HG03045 (cell line): ENCODE measurements around the gene DLK1.

Experiments
- ATAC-seq: cut with Tn5 transposase; IDR thresholded peaks from one replicate; pipeline ENCODE4 v1.9.1; 2021; ENCODE audit warnings: mild to moderate bottlenecking, moderate library complexity; ENCODE audit not compliant: unreplicated experiment

The DLK1 gene

DNA sequence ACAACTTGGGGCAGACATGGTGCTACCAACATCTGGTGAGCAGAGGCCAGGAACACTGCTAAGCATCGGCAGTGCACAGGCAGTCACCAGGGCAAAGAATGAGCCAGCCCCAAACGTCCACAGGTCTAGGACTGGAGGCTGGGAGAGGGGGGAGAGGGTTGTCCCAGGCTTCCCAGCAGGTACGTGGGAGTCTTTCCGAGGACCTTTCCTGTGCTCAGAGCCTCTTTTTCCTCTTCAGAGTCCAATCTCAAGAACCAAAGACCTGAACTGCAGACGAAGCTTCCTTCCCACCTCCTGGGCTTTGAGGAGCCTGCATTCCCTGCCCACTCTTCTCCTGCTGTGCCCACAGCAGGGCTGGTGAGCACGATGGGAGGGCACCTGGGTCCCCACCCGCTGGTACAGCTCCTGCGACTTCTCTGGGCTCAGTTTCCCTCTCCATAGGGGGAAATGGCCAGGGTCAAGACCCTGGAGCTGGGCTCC is 48.7 kb downstream of the DLK1 start:
- no peak for ATAC-seq

DNA sequence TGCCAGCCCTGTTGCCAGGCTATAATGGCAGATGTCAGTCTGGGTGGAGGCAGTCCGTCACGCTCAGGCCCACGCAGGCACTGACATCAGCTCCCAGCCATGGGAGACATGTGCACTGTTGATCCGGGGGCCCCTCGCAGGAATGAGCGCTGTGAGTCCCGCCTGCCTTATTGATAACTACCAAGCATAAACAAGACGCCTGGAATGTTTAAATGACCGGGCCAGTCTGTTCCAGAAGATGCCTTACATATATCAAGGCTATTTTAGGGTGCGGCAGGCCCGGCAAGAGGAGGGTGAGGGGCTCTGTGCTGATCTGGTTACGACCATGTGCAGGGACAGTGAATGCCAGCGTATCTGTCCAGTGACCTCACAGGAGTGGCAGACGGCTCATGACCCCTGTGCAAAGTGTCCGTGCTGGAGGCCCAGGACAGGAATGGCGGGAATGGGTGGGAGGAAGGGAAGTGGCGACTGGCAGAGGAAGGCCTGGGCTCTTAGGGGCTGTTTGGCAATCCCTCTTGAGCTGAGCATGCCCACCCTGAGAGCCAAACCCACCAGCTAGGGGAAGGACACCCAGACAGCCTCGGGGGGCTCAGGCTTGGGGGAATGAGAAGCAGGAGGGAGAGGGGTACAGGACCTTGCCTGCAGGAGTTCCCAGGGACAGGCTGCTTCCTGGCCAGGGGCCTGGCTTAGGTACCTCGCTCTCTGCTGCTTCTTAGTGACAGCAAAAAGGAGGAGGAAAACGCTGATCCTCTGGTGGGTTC is 49.3 kb downstream of the DLK1 start:
- ATAC-seq = no peak

DNA sequence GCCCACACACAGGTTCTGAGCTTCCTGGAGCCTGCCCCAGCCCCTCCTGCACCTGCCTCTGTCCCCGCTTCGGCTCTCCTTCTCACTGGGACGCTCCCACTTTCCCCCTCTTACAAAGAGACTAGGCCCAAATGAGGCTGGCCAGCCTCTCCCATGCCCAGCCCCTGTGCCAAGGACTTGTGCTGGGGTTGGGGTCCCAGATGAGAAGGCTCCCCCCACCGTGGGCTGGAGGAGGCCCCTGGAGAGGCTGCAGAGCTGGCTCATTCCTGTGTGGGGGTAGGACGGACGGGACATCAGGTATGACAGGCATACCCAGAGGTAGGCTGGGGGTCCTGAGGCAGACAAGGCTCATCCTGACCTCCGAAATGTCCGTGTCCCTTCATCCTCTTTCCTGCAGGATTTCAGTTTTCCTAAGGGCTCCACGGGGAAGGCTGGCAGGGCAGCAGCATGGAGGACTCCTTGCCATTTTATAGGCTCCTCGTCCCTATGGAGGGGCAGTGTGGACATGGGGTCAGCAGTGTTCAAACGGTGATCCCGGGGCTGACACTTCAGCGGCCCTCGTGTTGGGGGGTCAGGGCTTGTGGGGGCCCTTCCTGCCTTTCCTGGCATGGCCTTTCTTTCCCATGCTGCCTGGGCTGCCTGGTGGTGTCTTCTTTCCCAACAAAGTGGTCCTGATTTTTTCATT is 50.1 kb downstream of the DLK1 start:
- no peak for ATAC-seq

DNA sequence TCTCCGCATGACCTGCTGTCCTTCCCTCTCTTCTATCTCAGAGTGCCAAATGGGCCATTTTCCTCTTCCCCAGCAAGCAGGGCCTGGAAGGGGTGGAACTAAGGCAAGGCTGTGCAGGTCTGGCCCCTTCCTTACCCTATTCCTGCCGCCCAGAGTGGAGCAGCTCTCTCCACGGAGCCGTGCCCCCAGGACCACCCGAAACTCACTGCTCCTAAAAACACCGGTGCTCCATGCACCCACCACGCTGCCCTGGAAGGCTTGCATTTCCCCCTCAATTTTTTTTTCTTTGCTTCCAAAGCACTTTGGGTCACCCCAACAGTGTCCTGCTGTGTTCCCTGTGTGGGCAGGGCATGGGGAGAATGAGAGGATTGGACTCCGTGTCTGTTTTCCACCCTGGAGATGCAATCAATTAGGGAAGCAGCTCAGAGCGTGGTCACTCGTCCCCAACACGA is 50.7 kb downstream of the DLK1 start:
- no peak for ATAC-seq

DNA sequence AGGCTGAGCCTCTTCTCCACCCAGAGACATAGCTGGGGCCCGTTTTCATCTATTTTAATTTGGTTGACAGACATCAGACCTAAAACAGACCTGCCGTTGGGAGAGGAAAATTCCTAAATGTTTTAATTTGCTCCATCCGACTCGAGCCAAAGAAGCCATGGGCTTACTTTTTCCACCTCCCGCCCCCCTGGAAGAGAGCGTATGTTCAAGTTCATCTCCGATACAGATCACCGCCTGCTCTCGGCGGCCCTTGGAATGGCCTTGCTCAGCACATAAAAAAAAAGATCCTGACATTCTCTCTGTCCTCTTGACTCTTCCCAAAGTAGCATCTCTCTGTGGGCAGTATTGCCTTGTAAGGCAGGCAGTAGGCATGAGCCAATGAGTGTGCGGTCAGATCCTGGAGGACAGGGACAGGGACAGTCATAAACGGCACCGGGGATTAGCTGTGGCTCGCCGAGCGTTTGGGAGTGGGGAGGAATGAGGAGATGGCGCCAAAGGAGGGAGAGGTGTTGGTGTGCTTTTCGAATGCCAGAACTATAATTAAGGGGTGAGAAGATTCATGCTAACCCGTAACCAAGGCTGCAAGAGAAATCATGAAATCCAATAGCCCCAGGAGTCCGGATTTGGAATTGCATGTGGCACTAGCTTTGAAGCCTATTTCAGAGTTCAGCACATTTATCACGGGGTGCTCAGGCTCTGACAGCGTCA is 51.3 kb downstream of the DLK1 start:
- no peak for ATAC-seq

DNA sequence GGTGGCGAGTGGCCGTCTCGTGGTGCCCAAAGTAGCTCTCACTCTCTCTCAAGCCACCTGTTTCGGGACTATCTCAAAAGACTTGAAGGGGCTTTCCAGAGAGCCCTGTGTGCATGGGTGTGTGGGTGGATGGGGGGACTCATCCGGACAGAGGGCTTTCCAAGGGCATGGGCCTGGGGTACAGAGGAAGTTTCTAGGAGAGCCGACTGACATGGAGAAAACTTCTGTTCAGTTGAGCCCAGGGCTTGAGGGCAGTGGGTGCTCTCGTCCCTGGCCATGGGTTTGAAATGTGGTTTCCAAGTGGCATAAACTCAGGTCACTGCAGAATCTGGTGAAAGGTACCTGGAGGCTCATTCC is 51.8 kb downstream of the DLK1 start:
- no peak for ATAC-seq

DNA sequence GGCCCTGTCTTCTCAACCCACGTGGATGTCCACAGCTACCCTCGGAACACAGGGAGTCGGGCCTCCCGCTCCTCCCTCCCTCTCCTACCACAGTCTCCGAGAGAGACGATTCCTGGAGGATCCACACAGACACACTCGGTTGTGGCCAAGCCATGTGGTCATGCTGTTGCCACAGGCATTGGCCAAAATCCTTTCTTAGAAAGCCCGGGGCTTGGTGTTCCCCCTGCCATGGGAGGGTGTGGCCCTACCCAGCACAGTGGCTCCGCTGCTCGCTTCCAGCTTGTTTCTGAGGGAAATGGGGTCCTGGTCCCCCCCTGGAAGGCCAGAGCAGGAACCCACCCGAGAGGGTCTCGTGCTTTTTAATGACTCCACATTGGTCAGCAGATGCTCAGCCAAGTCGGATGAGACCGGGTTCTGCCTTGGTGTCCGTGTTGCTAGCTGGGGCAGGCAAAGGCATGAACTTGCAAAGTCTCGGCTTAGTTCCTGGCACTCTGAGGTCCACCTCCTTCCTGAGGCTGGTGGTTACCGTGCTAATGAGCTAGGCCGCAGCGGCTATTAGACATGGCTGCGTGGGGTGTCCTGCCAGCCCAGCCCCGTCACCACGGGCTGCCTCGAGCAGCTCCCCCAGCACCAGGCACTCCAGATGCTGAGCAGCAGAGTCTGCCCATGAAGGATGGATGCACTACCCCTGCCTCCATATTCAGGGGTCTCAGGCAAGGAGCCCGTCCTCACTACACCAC is 52.4 kb downstream of the DLK1 start:
- no peak for ATAC-seq

DNA sequence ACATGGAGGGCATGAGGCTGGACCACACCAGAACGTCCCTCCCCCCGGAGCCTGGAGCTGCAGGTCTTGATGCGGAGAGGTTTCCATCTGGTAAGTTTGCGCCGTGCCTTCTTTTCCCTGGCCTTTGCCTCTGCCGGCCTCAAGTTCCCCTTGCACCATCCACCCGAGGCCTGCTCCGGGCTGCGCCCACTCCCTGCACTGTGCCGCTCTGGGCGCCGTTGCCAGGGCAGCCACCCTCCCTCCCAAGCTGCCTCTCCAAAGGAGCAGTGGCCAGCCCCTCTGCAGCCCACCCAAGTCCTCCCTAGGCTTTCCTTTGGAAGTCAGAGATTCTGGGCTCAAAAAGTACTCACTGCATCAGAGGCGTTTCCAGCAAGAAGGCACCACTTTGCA is 53.0 kb downstream of the DLK1 start:
- ATAC-seq = no peak

DNA sequence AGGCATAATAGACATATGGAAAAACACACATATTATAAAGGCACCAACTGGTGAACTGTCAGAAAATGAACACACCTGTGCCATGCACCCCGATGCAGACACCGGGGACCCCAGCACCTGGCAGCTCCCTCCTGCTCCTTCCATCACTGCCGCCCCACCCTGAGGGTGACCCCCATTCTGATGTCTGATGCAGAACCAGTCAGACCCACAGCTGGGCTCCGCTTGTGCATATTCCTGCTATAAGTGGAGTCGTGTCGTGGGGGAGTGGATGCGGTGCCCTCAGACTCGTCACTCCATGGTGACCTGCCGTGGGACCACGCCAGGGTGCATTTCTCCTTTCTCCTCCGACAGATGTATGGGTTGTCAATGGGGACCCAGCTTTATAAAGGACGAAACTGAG is 53.6 kb downstream of the DLK1 start:
- no peak for ATAC-seq

DNA sequence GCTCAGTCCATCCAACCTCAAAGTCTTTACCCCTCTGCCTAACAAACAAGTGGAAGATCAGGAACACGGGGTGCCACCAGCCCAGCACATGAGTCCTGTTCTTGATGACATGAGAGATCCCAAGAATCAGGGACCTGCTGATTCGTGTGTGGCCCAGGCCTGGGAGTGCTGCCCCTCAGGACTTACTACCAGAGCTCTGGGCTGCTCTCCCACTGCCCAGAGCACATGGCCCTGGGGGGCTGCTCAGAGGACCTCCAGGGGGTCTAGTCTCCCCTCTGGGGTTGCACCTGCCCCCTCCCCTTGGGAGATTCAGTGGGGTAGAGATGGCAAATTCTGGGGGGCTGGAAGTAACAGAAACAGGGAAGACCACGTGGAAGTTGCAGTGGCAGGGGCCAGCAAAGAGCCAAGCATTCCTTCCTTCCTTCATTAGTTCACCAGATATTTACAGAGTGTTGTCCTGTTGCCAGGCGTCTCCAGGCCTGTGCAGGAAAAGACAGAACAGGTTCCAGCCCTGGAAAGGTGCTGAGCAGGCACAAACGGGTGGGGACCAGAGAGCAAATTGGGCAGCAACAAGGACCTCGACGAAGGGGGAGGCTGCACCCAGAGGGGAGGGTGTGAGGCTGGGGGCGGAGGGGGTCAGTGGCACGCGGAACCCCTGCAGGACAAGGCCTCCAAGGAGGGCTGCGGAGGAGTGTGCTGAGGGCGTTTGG is 54.1 kb downstream of the DLK1 start:
- no peak for ATAC-seq

DNA sequence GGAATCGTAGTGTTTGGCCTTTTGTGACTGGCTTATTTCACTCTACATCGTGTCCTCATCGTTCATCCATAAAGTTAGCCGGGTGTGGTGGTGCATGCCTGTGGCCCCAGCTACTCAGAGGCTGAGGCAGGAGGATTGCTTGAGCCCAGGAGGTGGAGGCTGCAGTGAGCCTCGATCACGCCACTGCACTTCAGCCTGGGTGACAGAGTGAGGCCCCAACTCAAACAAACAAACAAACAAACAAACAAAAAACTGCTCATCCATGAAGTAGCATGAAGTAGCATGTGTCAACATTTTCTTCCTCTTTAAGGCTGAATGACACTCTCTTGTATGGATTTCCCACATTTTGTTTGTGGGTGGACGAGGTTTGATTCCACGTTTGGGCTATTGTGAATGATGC is 55.3 kb downstream of the DLK1 start:
- ATAC-seq = no peak

DNA sequence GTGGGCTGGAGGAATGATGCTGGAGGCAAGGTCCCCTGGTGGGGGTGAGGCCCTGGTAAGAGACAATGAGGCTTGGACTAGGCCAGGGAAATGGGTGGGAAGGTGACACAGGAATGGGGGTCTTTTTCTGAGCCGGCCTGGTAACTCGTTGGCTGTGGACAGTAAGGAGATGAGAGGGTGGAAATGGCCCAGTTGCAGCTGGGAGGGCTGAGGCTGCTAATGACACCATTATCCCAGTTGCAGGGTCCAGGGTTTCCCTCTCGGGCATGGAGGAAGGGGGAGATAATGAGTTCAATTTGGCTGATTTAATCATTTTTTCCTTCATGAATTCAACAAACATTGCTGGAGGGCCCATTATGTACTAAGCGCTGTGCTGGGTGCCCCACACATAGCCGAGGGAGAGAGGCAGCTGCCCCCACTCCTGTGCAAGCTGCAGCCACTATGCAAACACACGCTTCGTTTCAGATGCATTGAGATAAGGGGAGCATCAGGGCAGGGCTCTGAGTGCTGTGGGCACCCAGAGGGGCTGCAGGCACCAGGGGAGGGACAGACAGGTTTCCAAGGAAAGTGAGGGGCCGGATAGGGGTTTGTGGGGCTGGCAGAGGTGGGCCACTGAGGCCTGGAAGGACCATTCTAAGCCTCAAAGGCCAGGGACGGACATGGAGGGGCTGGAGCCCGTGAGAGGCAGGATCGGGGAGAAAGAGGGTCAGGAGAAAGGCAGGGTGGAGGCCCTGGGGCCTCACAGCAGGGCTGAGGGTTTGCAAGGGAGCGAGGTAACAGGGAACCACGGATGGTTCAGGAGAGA is 56.0 kb downstream of the DLK1 start:
- no peak for ATAC-seq

DNA sequence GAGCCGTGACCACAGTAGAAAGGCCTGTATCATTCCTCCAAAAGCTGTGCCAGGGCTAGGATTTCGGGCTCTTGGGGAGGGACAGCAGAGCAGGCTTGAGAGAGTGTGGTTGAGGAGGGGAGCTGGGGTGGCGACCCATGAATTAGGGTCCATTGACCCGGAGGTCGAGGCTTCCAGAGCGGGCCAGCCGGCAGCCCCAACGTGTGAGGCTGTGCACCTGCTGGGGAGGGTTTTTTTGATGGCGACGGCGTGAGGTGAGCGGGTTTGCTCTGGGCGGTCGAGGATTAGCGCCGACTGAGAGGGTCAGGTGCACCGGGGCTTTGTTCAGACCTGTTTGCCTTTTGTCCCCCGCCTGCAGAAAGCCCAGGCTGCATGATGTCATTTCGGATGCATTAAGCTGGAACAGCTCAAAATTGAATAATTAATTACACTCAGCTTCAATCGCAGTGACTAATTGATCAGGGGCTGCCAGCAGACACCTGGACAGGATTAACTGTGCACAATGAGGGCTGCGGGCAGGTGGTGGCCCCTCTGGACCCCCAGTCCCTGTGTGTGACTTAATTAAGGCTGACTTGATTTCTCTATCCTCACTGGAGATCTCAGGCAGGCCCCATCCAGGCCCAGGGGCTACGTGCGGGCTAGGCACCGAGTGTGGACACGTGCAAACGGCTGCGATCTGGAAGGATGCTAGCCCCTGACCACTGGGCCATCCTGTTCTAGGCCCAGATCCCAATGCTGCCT is 57.1 kb downstream of the DLK1 start:
- no peak for ATAC-seq

DNA sequence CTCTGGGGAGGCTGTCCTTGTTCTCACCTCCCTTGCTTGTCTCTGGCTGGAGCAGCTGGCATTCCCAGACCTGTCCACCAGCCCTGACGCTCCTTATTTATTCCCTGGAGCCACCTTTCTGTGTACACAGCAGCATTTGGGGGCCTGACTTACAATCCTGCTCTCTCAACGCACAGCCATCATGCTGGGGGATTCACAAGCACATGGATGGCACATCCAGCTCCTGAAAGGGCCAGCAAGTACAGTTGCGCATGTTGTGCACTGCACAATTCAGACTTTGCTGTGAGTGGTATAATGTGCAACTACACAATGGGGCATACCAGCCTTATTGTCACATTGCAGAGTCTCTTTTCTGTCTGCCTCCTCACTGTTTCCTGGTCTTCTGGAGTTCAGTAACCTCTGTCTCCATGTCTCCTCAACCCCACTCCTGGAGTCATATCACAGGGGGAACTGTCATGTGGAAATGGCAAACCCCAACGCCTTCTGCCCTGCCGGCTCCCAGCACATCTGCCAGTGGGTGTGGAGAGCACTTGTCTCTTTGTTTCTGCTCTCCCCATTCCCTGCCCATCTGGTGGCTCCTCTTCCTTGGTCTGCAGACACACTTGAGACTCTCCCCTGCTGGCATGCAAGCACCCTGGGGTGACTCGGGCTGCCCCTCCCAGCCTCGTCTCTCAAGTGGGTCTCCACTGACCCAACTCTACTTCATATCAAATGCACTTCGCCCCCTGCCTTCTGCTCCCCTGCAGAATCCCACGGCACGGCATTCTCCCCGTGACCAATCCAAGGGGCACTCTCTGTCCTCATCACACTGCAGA is 58.0 kb downstream of the DLK1 start:
- no peak for ATAC-seq

DNA sequence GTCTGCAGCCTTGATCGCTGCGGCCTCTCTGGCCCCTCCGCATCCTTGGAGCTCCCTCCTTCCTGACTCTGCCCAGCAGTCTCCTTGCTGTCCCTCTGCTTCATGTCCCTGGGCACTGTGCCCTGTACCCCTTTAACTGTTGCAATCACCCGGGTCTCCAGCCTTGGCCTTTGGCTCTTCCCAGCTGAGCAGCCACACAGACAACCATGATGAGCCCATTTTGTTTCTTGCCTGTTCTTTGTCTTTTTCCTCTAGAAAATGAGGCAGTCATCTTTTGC is 58.6 kb downstream of the DLK1 start:
- ATAC-seq = no peak

DNA sequence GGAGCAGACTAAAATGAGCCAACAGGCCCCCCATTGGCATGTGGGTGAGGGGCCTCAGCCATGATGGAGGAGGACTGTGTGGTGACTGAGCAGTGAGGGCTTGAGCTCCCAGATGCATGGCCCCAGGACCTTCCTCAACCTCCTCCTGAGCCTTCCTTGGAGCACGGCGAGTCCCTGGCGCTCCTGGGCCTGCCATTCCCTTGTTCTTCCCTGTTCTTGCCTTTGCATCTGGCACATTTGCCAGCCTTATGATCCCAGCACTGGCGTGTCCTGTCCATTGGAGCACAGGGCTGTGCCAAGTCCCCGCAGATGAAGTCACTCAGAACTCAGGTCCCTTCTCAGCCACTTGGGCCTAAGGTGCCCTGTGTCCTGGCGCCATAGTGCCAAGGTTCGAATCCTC is 58.9 kb downstream of the DLK1 start:
- ATAC-seq = no peak

DNA sequence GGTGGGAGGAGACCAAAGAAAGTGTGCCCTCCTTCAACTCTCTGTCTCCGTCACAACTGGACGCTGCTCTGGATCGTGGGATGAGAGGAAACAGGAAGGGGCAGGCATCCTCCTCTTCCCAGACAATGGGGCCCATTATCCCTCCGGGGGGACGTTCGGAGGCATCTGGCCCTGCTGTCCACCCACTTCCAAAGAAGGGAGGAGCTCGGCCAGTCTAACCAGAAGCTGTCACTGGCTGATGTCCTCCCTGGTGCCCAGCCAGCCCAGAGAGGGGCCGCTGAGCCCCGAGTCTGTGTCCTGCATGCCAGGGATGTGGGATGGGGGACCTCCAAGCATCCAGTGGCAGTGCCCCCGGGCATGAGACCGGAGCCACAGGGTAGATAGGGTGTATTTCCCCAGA is 59.4 kb downstream of the DLK1 start:
- ATAC-seq = no peak

DNA sequence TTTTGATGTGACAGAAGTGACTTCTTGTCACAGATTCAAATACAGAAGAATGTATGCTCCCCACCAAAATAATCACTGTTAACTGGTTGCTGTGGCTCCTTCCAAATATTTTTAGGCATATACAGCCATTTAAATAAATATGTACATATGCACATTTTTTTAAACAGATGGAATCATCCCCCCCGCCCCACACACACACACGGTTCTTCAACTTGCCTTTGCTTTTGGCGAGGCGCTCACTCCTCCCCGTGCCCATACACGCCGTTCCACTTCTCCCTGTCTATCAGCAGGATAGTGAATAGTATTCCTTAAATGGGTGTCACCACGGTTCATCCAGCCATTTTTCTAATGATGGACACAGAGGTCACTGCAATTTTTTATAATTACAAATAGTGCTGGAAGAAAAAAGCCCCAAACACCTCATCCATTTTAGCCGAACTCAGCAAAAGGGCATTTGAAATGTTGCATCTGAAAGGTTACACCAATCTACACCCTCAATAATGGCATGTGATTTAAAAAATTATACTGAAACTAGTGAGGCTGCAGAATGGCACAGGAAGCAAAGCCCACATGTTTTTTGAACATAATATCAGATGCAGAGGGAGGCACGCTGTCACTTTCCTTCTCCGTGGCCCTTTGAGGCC is 60.0 kb downstream of the DLK1 start:
- ATAC-seq = no peak
